H9 (cell line): ENCODE measurements around the gene ATF7IP2. TPM values are rescaled to one million over a fixed set of nuclear protein-coding genes. Genes with fewer than 3 reads are reported as not detected.

ENCODE experiments used
- DNase-seq: peaks from one replicate; pipeline ENCODE4 v3.0.0-alpha.2; 2017
- H2AFZ ChIP-seq: one replicate; pipeline ENCODE4 v1.6.1; 2013; ENCODE audit warnings: mild to moderate bottlenecking, low read length, control low read depth, moderate library complexity
- H2AK5ac ChIP-seq: 2 replicates; pipeline ENCODE4 v1.6.1; 2013; ENCODE audit warnings: low read length, control low read depth, mixed read lengths; ENCODE audit not compliant: insufficient read length
- H2BK120ac ChIP-seq: one replicate; pipeline ENCODE4 v1.6.1; 2013; ENCODE audit warnings: low read depth, mild to moderate bottlenecking, low read length, control low read depth, inconsistent platforms; ENCODE audit not compliant: poor library complexity, severe bottlenecking
- H2BK12ac ChIP-seq: 2 replicates; pipeline ENCODE4 v1.6.1; 2013; ENCODE audit warnings: low read length, control low read depth, mixed read lengths, low read depth; ENCODE audit not compliant: insufficient read length
- H2BK15ac ChIP-seq: 2 replicates; pipeline ENCODE4 v1.6.1; 2013; ENCODE audit warnings: low read depth, low read length, control low read depth
- H2BK20ac ChIP-seq: one replicate; pipeline ENCODE4 v1.6.1; 2013; ENCODE audit warnings: low read depth, mild to moderate bottlenecking, low read length, control low read depth, inconsistent platforms; ENCODE audit not compliant: poor library complexity, severe bottlenecking
- H2BK5ac ChIP-seq: 2 replicates; pipeline ENCODE4 v1.6.1; 2013; ENCODE audit warnings: low read length, control low read depth, mixed read lengths; ENCODE audit not compliant: insufficient read length
- H3K14ac ChIP-seq: 2 replicates; pipeline ENCODE4 v1.6.1; 2013; ENCODE audit warnings: low read length, control low read depth; ENCODE audit not compliant: insufficient read depth
- H3K18ac ChIP-seq: 2 replicates; pipeline ENCODE4 v1.6.1; 2013; ENCODE audit warnings: low read depth, mild to moderate bottlenecking, mixed read lengths, low read length, control low read depth; ENCODE audit not compliant: insufficient read length
- H3K23ac ChIP-seq: 2 replicates; pipeline ENCODE4 v1.6.1; 2013; ENCODE audit warnings: low read length, control low read depth, mixed read lengths, low read depth; ENCODE audit not compliant: insufficient read length
- H3K23me2 ChIP-seq: 2 replicates; pipeline ENCODE4 v1.6.1; 2013; ENCODE audit warnings: low read depth, mild to moderate bottlenecking, mixed read lengths, low read length, control low read depth; ENCODE audit not compliant: insufficient read length, poor library complexity, severe bottlenecking
- H3K27ac ChIP-seq: 2 replicates; pipeline ENCODE4 v1.5.1; 2013; ENCODE audit warnings: low read length, control low read depth, mixed read lengths, low read depth; ENCODE audit not compliant: insufficient read length
- H3K27me3 ChIP-seq: 2 replicates; pipeline ENCODE4 v1.6.1; 2013; ENCODE audit warnings: low read length, control low read depth, inconsistent platforms; ENCODE audit not compliant: insufficient read depth
- H3K4ac ChIP-seq: 2 replicates; pipeline ENCODE4 v1.6.1; 2013; ENCODE audit warnings: low read depth, mild to moderate bottlenecking, control low read depth, inconsistent platforms, low read length, moderate library complexity
- H3K4me1 ChIP-seq: 2 replicates; pipeline ENCODE4 v1.6.1; 2013; ENCODE audit warnings: low read length, control low read depth, inconsistent platforms; ENCODE audit not compliant: insufficient read depth
- H3K4me2 ChIP-seq: 2 replicates; pipeline ENCODE4 v1.6.1; 2013; ENCODE audit warnings: low read length, control low read depth, mixed read lengths; ENCODE audit not compliant: insufficient read length, insufficient read depth
- H3K56ac ChIP-seq: 2 replicates; pipeline ENCODE4 v1.6.1; 2013; ENCODE audit warnings: low read depth, mild to moderate bottlenecking, mixed read lengths, low read length, control low read depth; ENCODE audit not compliant: insufficient read length
- H3K79me1 ChIP-seq: 2 replicates; pipeline ENCODE4 v1.6.1; 2013; ENCODE audit warnings: low read depth, mild to moderate bottlenecking, moderate library complexity, low read length, control low read depth, inconsistent platforms; ENCODE audit not compliant: insufficient read depth, poor library complexity, severe bottlenecking
- H3K79me2 ChIP-seq: 2 replicates; pipeline ENCODE4 v1.6.1; 2013; ENCODE audit warnings: low read length, control low read depth, inconsistent platforms; ENCODE audit not compliant: insufficient read depth
- H3K9ac ChIP-seq: 2 replicates; pipeline ENCODE4 v1.6.1; 2013; ENCODE audit warnings: low read length, control low read depth, mixed read lengths; ENCODE audit not compliant: insufficient read length; ENCODE audit errors: extremely low read depth
- H3K9me3 ChIP-seq: one replicate; pipeline ENCODE4 v1.6.1; 2013; ENCODE audit warnings: low read depth, low read length, inconsistent platforms; ENCODE audit not compliant: control insufficient read depth
- H3T11ph ChIP-seq: one replicate; pipeline ENCODE4 v1.6.1; 2013; ENCODE audit warnings: mild to moderate bottlenecking, low read length, control low read depth, inconsistent platforms
- H4K20me1 ChIP-seq: one replicate; pipeline ENCODE4 v1.6.1; 2013; ENCODE audit not compliant: control insufficient read depth, insufficient read length, insufficient read depth
- H4K5ac ChIP-seq: 2 replicates; pipeline ENCODE4 v1.6.1; 2013; ENCODE audit warnings: low read depth, mild to moderate bottlenecking, mixed read lengths, low read length, control low read depth; ENCODE audit not compliant: insufficient read length
- H4K8ac ChIP-seq: replicated peaks from 2 replicates; pipeline ENCODE4 v1.6.1; 2013; ENCODE audit warnings: low read length, control low read depth, mixed read lengths, low read depth; ENCODE audit not compliant: insufficient read length
- H4K91ac ChIP-seq: 2 replicates; pipeline ENCODE4 v1.6.1; 2013; ENCODE audit warnings: low read depth, mild to moderate bottlenecking, moderate library complexity, mixed read lengths, low read length, control low read depth; ENCODE audit not compliant: insufficient read length
- H3K27ac Mint-ChIP-seq, 3 experiments: 2 replicates in 2 of 3; 3 replicates in 1 of 3; pipeline ENCODE4 v1.8.0; 2020 to 2021; ENCODE audit warnings: mixed read lengths in 3 of 3, mild to moderate bottlenecking in 1 of 3, moderate library complexity in 1 of 3
- H3K27me3 Mint-ChIP-seq: 2 replicates; pipeline ENCODE4 v1.8.0; 2021; ENCODE audit warnings: low read depth, mild to moderate bottlenecking, moderate library complexity, mixed read lengths
- H3K36me3 Mint-ChIP-seq, 3 experiments: 2 replicates in 2 of 3; 3 replicates in 1 of 3; pipeline ENCODE4 v1.8.0; 2020 to 2021; ENCODE audit warnings: low read depth in 3 of 3, mixed read lengths in 3 of 3; ENCODE audit not compliant: insufficient read depth in 1 of 3
- H3K4me1 Mint-ChIP-seq, 2 experiments: 2 replicates each; pipeline ENCODE4 v1.8.0; 2020; ENCODE audit warnings: mixed read lengths in 2 of 2
- H3K4me3 Mint-ChIP-seq, 2 experiments: 2 replicates in 1 of 2; 3 replicates in 1 of 2; pipeline ENCODE4 v1.8.0; 2020 to 2021; ENCODE audit warnings: mild to moderate bottlenecking in 2 of 2, mixed read lengths in 2 of 2, moderate library complexity in 1 of 2
- H3K9me3 Mint-ChIP-seq, 2 experiments: 2 replicates in 1 of 2; 3 replicates in 1 of 2; pipeline ENCODE4 v1.8.0; 2020; ENCODE audit warnings: mild to moderate bottlenecking in 2 of 2, mixed read lengths in 2 of 2, moderate library complexity in 1 of 2
- WGBS: extraction: QIAGEN DNeasy Blood & Tissue Kit; methylation state at CpG from one replicate; pipeline ENCODE4 v1.1.7; 2013; ENCODE audit warnings: missing lambda C conversion rate, low lambda C conversion rate, mixed read lengths; ENCODE audit not compliant: insufficient read length; ENCODE audit errors: extremely low coverage; 5-methylcytosine and 5-hydroxymethylcytosine counted together
- total RNA-seq: library from RNA; stranded (reverse); gene quantifications from 2 replicates; pipeline ENCODE4 v1.2.1, GENCODE V29; 2021
- TF ChIP-seq, protein P1 (sequence below): fragments of 200-600 bp; sonication (generic); conservative IDR thresholded peaks from 3 replicates; pipeline ENCODE4 v1.8.0; 2021; ENCODE audit warnings: antibody characterized with exemption, mild to moderate bottlenecking

Gene ATF7IP2
- total RNA-seq, 1 experiment from 2014 or later: 21.5 TPM

DNA sequence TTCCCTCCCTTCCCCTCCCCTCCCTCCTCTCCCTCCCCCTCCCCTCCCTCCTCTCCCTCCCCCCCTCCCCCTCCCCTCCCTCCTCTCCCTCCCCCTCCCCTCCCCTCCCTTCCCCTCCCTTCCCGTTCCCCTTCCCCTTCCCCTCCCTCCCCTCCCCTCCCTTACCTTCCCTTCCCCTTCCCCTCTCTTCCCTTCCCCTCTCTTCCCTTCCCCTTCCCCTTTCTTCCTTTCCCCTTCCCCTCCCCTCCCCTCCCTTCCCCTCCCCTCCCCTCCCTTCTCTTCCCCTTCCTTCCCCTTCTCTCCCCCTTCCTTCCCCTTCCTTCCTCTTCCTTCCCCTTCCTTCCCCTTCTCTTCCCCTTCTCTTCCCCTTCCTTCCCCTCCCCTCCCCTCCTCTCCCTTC lies 133.4 kb downstream of the ATF7IP2 start:
- Histone ChIP-seq H2BK120ac (no peak overlapping the region), H3K27me3 (no peaks in the 10 kb centered on the region), H3K23ac (no peak overlapping the region), H3K27ac (no peak overlapping the region), H4K5ac (no peak overlapping the region), H3K14ac (no peak overlapping the region), H2BK20ac (no peak overlapping the region), H3K79me1 (no peaks in the 10 kb centered on the region), H3K4me2 (no peak overlapping the region), H3K79me2 (no peaks in the 10 kb centered on the region), H3K23me2 (no peaks in the 10 kb centered on the region), H3T11ph (no peak overlapping the region), H4K91ac (no peak overlapping the region), H2AK5ac (no peak overlapping the region), H4K20me1 (no peaks in the 10 kb centered on the region), H2AFZ (no peak overlapping the region), H3K4me1 (no peaks in the 10 kb centered on the region; the same call in 1 of the 2 replicates), H4K8ac (no peak overlapping the region), H3K4ac (no peak overlapping the region), H3K9ac (no peak overlapping the region), H3K18ac (no peak overlapping the region), H2BK12ac (no peak overlapping the region), H2BK15ac (no peak overlapping the region), H3K9me3 (no peaks in the 10 kb centered on the region), H3K56ac (no peak overlapping the region), H2BK5ac (no peak overlapping the region)
- H3K4me3 Mint-ChIP-seq: no peak overlapping the region
- no peak for DNase-seq
- TF ChIP-seq, protein P1, sequence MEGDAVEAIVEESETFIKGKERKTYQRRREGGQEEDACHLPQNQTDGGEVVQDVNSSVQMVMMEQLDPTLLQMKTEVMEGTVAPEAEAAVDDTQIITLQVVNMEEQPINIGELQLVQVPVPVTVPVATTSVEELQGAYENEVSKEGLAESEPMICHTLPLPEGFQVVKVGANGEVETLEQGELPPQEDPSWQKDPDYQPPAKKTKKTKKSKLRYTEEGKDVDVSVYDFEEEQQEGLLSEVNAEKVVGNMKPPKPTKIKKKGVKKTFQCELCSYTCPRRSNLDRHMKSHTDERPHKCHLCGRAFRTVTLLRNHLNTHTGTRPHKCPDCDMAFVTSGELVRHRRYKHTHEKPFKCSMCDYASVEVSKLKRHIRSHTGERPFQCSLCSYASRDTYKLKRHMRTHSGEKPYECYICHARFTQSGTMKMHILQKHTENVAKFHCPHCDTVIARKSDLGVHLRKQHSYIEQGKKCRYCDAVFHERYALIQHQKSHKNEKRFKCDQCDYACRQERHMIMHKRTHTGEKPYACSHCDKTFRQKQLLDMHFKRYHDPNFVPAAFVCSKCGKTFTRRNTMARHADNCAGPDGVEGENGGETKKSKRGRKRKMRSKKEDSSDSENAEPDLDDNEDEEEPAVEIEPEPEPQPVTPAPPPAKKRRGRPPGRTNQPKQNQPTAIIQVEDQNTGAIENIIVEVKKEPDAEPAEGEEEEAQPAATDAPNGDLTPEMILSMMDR: no peak
- no peaks in the 10 kb centered on the region for H3K36me3 Mint-ChIP-seq
- H3K4me1 Mint-ChIP-seq: 0 out of 4 replicates have a peak, but pooled peaks cover 0 to 4% of the 10 kb centered on the region in 2 experiments
- WGBS: no CpG with 5 or more reads among the region's 1 CpG
- H3K9me3 Mint-ChIP-seq: peaks cover 2% of the 10 kb centered on the region in 2 experiments; a peak in 2 of 5 replicates
- H3K27me3 Mint-ChIP-seq: no peaks in the 10 kb centered on the region; the same call in 1 of the 2 replicates
- H3K27ac Mint-ChIP-seq: no peak overlapping the region
